IMR-90 (cell line): ENCODE data around the gene C5AR2. TPM values are rescaled to one million over a fixed set of nuclear protein-coding genes. Genes with fewer than 3 reads are reported as not detected.
"Not testable (repeated sequence)": the region's sequence is repeated elsewhere in the genome, so short reads cannot be mapped to it uniquely, and the experiment has no call there.

Experiments used
- ATAC-seq: fragments of 200-7000 bp; cut with Tn5 transposase; 2 replicates; pipeline ENCODE4 v1.9.1; 2020; ENCODE audit warnings: low read depth, mild to moderate bottlenecking, moderate library complexity
- BruUV-seq: library from RNA; stranded (reverse); fragments of 400-500 nt; replicated peaks from 2 replicates; lab custom pipeline; 2021; lab: Mats Ljungman, UMichigan
- CTCF ChIA-PET: fragments of 300-600 bp; formaldehyde crosslinking; extraction: SDS; loops from one replicate; lab custom pipeline; 2021; ENCODE audit warnings: antibody characterized with exemption; lab: Yijun Ruan, JAX
- POLR2A ChIA-PET: fragments of 300-600 bp; sonication (Branson Sonifier 250); formaldehyde crosslinking; loops from one replicate; lab custom pipeline; 2022; ENCODE audit warnings: antibody characterized with exemption; ENCODE audit not compliant: unreplicated experiment; lab: Charles Lee
- DNase-seq: peaks from one replicate; pipeline ENCODE4 v3.0.0; 2013
- H2AFZ ChIP-seq: replicated peaks from 2 replicates; pipeline ENCODE3; 2013; ENCODE audit warnings: low read length, mild to moderate bottlenecking; ENCODE audit not compliant: poor library complexity
- H2AK5ac ChIP-seq: 2 replicates; pipeline ENCODE4 v1.6.1; 2013; ENCODE audit warnings: low read depth, low read length, inconsistent platforms
- H2AK9ac ChIP-seq: replicated peaks from 2 replicates; pipeline ENCODE3; 2013; ENCODE audit warnings: mild to moderate bottlenecking, low read depth, low read length, moderate library complexity; ENCODE audit not compliant: poor library complexity
- H2BK120ac ChIP-seq: 2 replicates; pipeline ENCODE4 v1.6.1; 2013; ENCODE audit warnings: low read depth, low read length, inconsistent platforms
- H2BK15ac ChIP-seq: 3 replicates; pipeline ENCODE4 v1.6.1; 2013; ENCODE audit warnings: low read depth, low read length, inconsistent platforms
- H2BK20ac ChIP-seq: 2 replicates; pipeline ENCODE4 v1.6.1; 2013; ENCODE audit warnings: low read depth, mild to moderate bottlenecking, inconsistent platforms, low read length, moderate library complexity
- H2BK5ac ChIP-seq: 2 replicates; pipeline ENCODE4 v1.6.1; 2013; ENCODE audit warnings: mild to moderate bottlenecking, low read depth, low read length, inconsistent platforms; ENCODE audit not compliant: poor library complexity, severe bottlenecking
- H3K14ac ChIP-seq: replicated peaks from 2 replicates; pipeline ENCODE4 v1.6.1; 2013; ENCODE audit warnings: low read depth, low read length, inconsistent platforms
- H3K18ac ChIP-seq: 2 replicates; pipeline ENCODE4 v1.6.1; 2013; ENCODE audit warnings: low read depth, low read length, control low read depth
- H3K23ac ChIP-seq: 2 replicates; pipeline ENCODE4 v1.6.1; 2013; ENCODE audit warnings: low read depth, low read length, inconsistent platforms
- H3K27ac ChIP-seq: 2 replicates; pipeline ENCODE4 v1.5.1; 2013; ENCODE audit warnings: mild to moderate bottlenecking, control low read depth, low read length; ENCODE audit not compliant: insufficient read depth
- H3K27me3 ChIP-seq: 2 replicates; pipeline ENCODE4 v1.6.1; 2013; ENCODE audit warnings: low read length; ENCODE audit not compliant: control insufficient read depth, insufficient read depth
- H3K36me3 ChIP-seq: 2 replicates; pipeline ENCODE4 v1.6.1; 2013; ENCODE audit warnings: low read length, mixed read lengths; ENCODE audit not compliant: control insufficient read depth, insufficient read depth
- H3K4ac ChIP-seq: 2 replicates; pipeline ENCODE4 v1.6.1; 2013; ENCODE audit warnings: low read depth, low read length, inconsistent platforms
- H3K4me1 ChIP-seq: 2 replicates; pipeline ENCODE4 v1.6.1; 2013; ENCODE audit warnings: low read length, mixed read lengths; ENCODE audit not compliant: control insufficient read depth, insufficient read depth
- H3K4me2 ChIP-seq: 2 replicates; pipeline ENCODE4 v1.6.1; 2013; ENCODE audit warnings: low read depth, mild to moderate bottlenecking, control low read depth, low read length, moderate library complexity
- H3K4me3 ChIP-seq: 2 replicates; pipeline ENCODE4 v1.5.1; 2013; ENCODE audit warnings: low read depth, mild to moderate bottlenecking, control low read depth, low read length, moderate library complexity; ENCODE audit not compliant: insufficient read depth
- H3K56ac ChIP-seq: 2 replicates; pipeline ENCODE4 v1.6.1; 2013; ENCODE audit warnings: low read length, inconsistent platforms; ENCODE audit not compliant: insufficient read depth; ENCODE audit errors: extremely low read depth
- H3K79me1 ChIP-seq, 2 experiments: 2 replicates each; pipeline ENCODE4 v1.6.1; 2013; ENCODE audit warnings: low read length in 2 of 2, inconsistent platforms in 1 of 2, low read depth in 1 of 2
- H3K9ac ChIP-seq: 2 replicates; pipeline ENCODE4 v1.6.1; 2013; ENCODE audit warnings: low read depth, low read length, control low read depth
- H3K9me1 ChIP-seq: 2 replicates; pipeline ENCODE4 v1.6.1; 2013; ENCODE audit warnings: low read length, inconsistent platforms; ENCODE audit not compliant: insufficient read depth
- H3K9me3 ChIP-seq: 2 replicates; pipeline ENCODE4 v1.6.1; 2013; ENCODE audit warnings: low read length; ENCODE audit not compliant: control insufficient read depth, insufficient read depth
- H4K20me1 ChIP-seq: 2 replicates; pipeline ENCODE4 v1.6.1; 2013; ENCODE audit warnings: low read length, inconsistent platforms; ENCODE audit not compliant: insufficient read depth
- H4K5ac ChIP-seq: 2 replicates; pipeline ENCODE4 v1.6.1; 2013; ENCODE audit warnings: mild to moderate bottlenecking, low read depth, low read length, control low read depth
- H4K8ac ChIP-seq, 2 experiments: 2 replicates each; pipeline ENCODE4 v1.6.1; 2013; ENCODE audit warnings: low read depth in 2 of 2, low read length in 2 of 2, control low read depth in 1 of 2, inconsistent platforms in 1 of 2
- H4K91ac ChIP-seq: 2 replicates; pipeline ENCODE4 v1.6.1; 2013; ENCODE audit warnings: low read depth, low read length, inconsistent platforms; ENCODE audit not compliant: insufficient read depth
- CEBPB ChIP-seq: IDR thresholded peaks from 2 replicates; pipeline ENCODE4 v1.6.1; 2012; ENCODE audit warnings: low read depth, low read length, improper control_type of control experiment
- FOS ChIP-seq: fragments of 150-350 bp; IDR thresholded peaks from 2 replicates; pipeline ENCODE4 v1.6.1; 2016; ENCODE audit warnings: low read depth, low read length
- RAD21 ChIP-seq: IDR thresholded peaks from 2 replicates; pipeline ENCODE4 v1.6.1; 2012; ENCODE audit warnings: low read length, improper control_type of control experiment
- SMC3 ChIP-seq: fragments of 150-350 bp; IDR thresholded peaks from 2 replicates; pipeline ENCODE4 v1.6.1; 2016; ENCODE audit warnings: low read depth, mild to moderate bottlenecking, antibody characterized with exemption, low read length, moderate library complexity
- WGBS, 2 experiments: methylation state at CpG; one replicate each; pipeline versions ENCODE4 v1.1.5 to v1.1.7; 2013; ENCODE audit warnings: missing lambda C conversion rate in 2 of 2; ENCODE audit not compliant: insufficient read length in 1 of 2; ENCODE audit errors: extremely low coverage in 2 of 2; 5-methylcytosine and 5-hydroxymethylcytosine counted together
- dilution Hi-C: fragments of 300-500 bp; cut with HindIII; formaldehyde crosslinking; loops from one replicate; pipeline ENCODE4 v1.14.3; 2018; ENCODE audit warnings: low sequenced_read_pairs; ENCODE audit not compliant: unreplicated experiment
- in situ Hi-C: fragments of 300-500 bp; cut with MboI; formaldehyde crosslinking; loops from 3 replicates; pipeline ENCODE4 v1.14.3; 2019; ENCODE audit warnings: low sequenced_read_pairs, inconsistent platforms, mixed read lengths
- intact Hi-C: fragments of 100-400 bp; cut with micrococcal nuclease; formaldehyde crosslinking; loops from 2 replicates; pipeline ENCODE4 v1.10.0; 2022
- polyA plus RNA-seq, 3 experiments: library from polyadenylated mRNA; depleted of rRNA; stranded (reverse); fragments of >200 nt; gene quantifications; 2 replicates each; pipeline ENCODE4 v1.2.3, GENCODE V29; 2012; ENCODE audit warnings: low replicate concordance in 1 of 3
- total RNA-seq: library from RNA; depleted of rRNA; stranded (reverse); fragments of >200 nt; gene quantifications from 2 replicates; pipeline ENCODE4 v1.2.3, GENCODE V29; 2012
- TF ChIP-seq, protein P1 (sequence below): conservative IDR thresholded peaks from 2 replicates; pipeline ENCODE4 v1.5.1; 2012; ENCODE audit warnings: mild to moderate bottlenecking, low read depth, low read length, improper control_type of control experiment
- TF ChIP-seq, protein P2 (sequence below): fragments of 150-350 bp; IDR thresholded peaks from 2 replicates; pipeline ENCODE4 v1.6.1; 2016; ENCODE audit warnings: low read depth, mild to moderate bottlenecking, low read length, moderate library complexity, borderline replicate concordance

C5AR2 gene
- total and polyA plus RNA-seq, 2 of the 4 experiments (the other 2 are of a cell fraction), result not detected

DNA sequence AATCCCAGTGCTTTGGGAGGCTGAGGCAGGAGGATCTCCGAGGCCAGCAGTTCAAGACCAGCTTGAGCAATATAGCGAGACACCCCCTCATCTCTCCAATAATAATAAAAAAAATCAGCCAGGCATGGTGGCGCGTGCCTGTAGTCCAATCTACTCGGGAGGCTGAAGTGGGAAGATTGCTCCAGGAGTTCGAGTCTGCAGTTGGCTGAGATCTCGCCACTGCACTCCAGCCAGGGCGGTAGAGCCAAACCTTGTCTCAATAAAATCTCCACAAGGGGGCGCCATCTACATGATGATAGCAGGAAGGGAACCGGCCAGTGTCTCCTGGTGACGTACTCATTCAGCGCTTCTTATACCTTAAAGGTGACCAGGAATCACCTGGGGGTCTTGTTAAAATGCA is 35.9 kb upstream of the C5AR2 start:
- in situ Hi-C loops, result loop anchor here (5.0 to 25.0 kb wide), 2 partner anchors 91 to 416 kb away; partner anchors contain the start of gene EHD2
- Histone ChIP-seq H3K79me1 (no peaks in the 10 kb centered on the region), H3K14ac (no peak overlapping the region), H3K18ac (no peak overlapping the region), H2BK20ac (no peak overlapping the region), H3K27ac (no peak overlapping the region), H2AK5ac (no peak overlapping the region), H3K56ac (no peak overlapping the region), H3K9me1 (no peaks in the 10 kb centered on the region), H4K5ac (no peak overlapping the region), H2BK5ac (no peak overlapping the region), H3K4ac (no peak overlapping the region), H4K8ac (no peak overlapping the region), H3K9ac (no peak overlapping the region), H3K4me3 (no peak overlapping the region), H2BK15ac (no peak overlapping the region), H4K91ac (no peak overlapping the region), H3K36me3 (no peaks in the 10 kb centered on the region), H2BK120ac (no peak overlapping the region), H3K23ac (no peak overlapping the region), H3K27me3 (no peaks in the 10 kb centered on the region), H2AK9ac (peak overlapping the region; percentile 3), H3K9me3 (no peaks in the 10 kb centered on the region), H3K4me1 (no peaks in the 10 kb centered on the region), H3K4me2 (no peak overlapping the region), H4K20me1 (no peaks in the 10 kb centered on the region), H2AFZ (peak overlapping the region; percentile 4)
- dilution Hi-C loops, result no loop called here
- BruUV-seq, result no TSS peak
- WGBS, 2 experiments, result no CpG with 5 or more reads among the region's 12 CpGs
- POLR2A ChIA-PET, result no interaction called here
- ATAC-seq (peak; percentile 97), DNase-seq (peak; percentile 74)
- intact Hi-C loops, result loop anchor here (1.0 kb wide), 2 partner anchors 95 to 131 kb away; no protein-coding TSS in a partner anchor
- TF ChIP-seq CEBPB (no peak), FOS (no peak), RAD21 (peak; percentile 90), SMC3 (peak; percentile 85)
- TF ChIP-seq, protein P1, sequence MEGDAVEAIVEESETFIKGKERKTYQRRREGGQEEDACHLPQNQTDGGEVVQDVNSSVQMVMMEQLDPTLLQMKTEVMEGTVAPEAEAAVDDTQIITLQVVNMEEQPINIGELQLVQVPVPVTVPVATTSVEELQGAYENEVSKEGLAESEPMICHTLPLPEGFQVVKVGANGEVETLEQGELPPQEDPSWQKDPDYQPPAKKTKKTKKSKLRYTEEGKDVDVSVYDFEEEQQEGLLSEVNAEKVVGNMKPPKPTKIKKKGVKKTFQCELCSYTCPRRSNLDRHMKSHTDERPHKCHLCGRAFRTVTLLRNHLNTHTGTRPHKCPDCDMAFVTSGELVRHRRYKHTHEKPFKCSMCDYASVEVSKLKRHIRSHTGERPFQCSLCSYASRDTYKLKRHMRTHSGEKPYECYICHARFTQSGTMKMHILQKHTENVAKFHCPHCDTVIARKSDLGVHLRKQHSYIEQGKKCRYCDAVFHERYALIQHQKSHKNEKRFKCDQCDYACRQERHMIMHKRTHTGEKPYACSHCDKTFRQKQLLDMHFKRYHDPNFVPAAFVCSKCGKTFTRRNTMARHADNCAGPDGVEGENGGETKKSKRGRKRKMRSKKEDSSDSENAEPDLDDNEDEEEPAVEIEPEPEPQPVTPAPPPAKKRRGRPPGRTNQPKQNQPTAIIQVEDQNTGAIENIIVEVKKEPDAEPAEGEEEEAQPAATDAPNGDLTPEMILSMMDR, result peak; percentile 84
- TF ChIP-seq, protein P2, sequence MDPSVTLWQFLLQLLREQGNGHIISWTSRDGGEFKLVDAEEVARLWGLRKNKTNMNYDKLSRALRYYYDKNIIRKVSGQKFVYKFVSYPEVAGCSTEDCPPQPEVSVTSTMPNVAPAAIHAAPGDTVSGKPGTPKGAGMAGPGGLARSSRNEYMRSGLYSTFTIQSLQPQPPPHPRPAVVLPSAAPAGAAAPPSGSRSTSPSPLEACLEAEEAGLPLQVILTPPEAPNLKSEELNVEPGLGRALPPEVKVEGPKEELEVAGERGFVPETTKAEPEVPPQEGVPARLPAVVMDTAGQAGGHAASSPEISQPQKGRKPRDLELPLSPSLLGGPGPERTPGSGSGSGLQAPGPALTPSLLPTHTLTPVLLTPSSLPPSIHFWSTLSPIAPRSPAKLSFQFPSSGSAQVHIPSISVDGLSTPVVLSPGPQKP, result no peak
- CTCF ChIA-PET, result interaction anchor here (0.8 to 1.2 kb wide), 3 partner anchors 10 to 53 kb away, joined by 3 read pairs; partner anchors contain the start of gene DHX34

DNA sequence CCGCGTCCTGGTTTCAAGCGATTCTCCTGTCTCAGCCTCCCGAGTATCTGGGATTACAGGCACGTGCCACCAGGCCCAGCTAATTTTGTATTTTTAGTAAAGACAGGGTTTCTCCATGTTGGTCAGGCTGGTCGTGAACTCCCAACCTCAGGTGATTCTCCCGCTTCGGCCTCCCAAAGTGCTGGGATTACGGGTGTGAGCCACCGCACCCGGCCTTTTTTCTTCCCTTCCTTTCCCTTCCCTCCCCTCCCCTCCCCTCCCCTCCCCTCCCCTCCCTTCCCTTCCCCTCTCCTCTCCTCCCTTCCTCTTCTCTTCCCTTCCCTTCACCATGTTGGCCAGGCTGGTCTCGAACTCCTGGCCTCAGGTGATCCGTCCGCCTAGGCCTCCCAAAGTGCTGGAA is 31.1 kb upstream of the C5AR2 start:
- H3K27ac ChIP-seq, H3K9me3 ChIP-seq, H3K9ac ChIP-seq, H2BK20ac ChIP-seq, BruUV-seq, intact Hi-C loops, H3K23ac ChIP-seq, dilution Hi-C loops, H4K5ac ChIP-seq, H3K36me3 ChIP-seq, H3K14ac ChIP-seq, H3K18ac ChIP-seq, H2BK15ac ChIP-seq, H4K8ac ChIP-seq, H3K4me1 ChIP-seq, DNase-seq, H2AK9ac ChIP-seq, H4K20me1 ChIP-seq, H2BK5ac ChIP-seq, CTCF ChIA-PET, ATAC-seq, H4K91ac ChIP-seq, H3K27me3 ChIP-seq, H2AFZ ChIP-seq, H3K4ac ChIP-seq, H2AK5ac ChIP-seq, in situ Hi-C loops, H3K56ac ChIP-seq, H3K4me3 ChIP-seq, H3K4me2 ChIP-seq, POLR2A ChIA-PET, H3K9me1 ChIP-seq, H3K79me1 ChIP-seq, H2BK120ac ChIP-seq: not testable (repeated sequence)
- WGBS, 2 experiments, result no CpG with 5 or more reads among the region's 14 CpGs
